Measurements from ENCODE around the gene UMPS. TPM values are rescaled to one million over a fixed set of nuclear protein-coding genes. Genes with fewer than 3 reads are reported as not detected.

The UMPS gene
- total and polyA plus RNA-seq, 9 of the 15 experiments (the other 6 are each of a cell fraction or from before 2014, with no cell fraction given), result 28.9 to 91.0 (median 45.9) TPM

- in situ Hi-C loops (cut with MboI), result no loop called here
- peaks cover 0 to 2% of the 10 kb centered on the region in 2 experiments; a peak in 3 of 5 replicates for H3K4me1 ChIP-seq (replicated peaks in 1 of 2; ENCODE audit: control insufficient read depth in 2 of 2, insufficient read depth in 2 of 2, low read length in 2 of 2)
- ChIA-PET CTCF (ENCODE audit: low intra/inter-chr PET ratio) (no interaction called here), POLR2A (no interaction called here)
- H3K9ac ChIP-seq (ENCODE audit: insufficient read depth in 1 of 2, low read depth in 2 of 2, low read length in 2 of 2), result no peak overlapping the region
- H3K9me3 ChIP-seq (replicated peaks; ENCODE audit: control insufficient read depth, insufficient read depth, low read depth, low read length), result no peaks in the 10 kb centered on the region
- ATAC-seq (no peak), DNase-seq (ENCODE audit: extremely low read depth in 1 of 4, low spot score in 3 of 4) (no peak), FAIRE-seq (no peak)
- no peaks in the 10 kb centered on the region for H3K79me2 ChIP-seq (ENCODE audit: control insufficient read depth, insufficient read depth, low read length)
- no peaks in the 10 kb centered on the region for H4K20me1 ChIP-seq (replicated peaks; ENCODE audit: control insufficient read depth, insufficient read depth, low read length)
- no TSS peak for BruUV-seq (replicated peaks)
- intact Hi-C loops (cut with micrococcal nuclease), result no loop called here
- H3K36me3 ChIP-seq (ENCODE audit: control insufficient read depth, insufficient read depth, low read length), result peaks cover 5% of the 10 kb centered on the region; the same call in 1 of the 3 replicates
- H3K27me3 ChIP-seq (ENCODE audit: control insufficient read depth in 2 of 2, insufficient read depth in 2 of 2, low read length in 2 of 2), result no peaks in the 10 kb centered on the region
- H3K4me3 ChIP-seq, result no peak overlapping the region
- H3K4me2 ChIP-seq (ENCODE audit: insufficient read depth, low read length), result no peak overlapping the region
- H3K27ac ChIP-seq (ENCODE audit: extremely low read depth, low read depth, low read length), result no peak overlapping the region
- H3K9me1 ChIP-seq (ENCODE audit: control insufficient read depth, insufficient read depth, low read length), result no peaks in the 10 kb centered on the region
- no peak overlapping the region for H2AFZ ChIP-seq (ENCODE audit: low read depth, low read length)
- WGBS (ENCODE audit: insufficient coverage, low coverage, missing lambda C conversion rate), result 45% methylated on average over 4 of the region's 5 CpGs
- TF ChIP-seq KAT8 (IDR thresholded peaks at IDR 0.05; ENCODE audit: low read depth) (no peak), SMARCC2 (IDR thresholded peaks at IDR 0.05; ENCODE audit: low read depth) (no peak), POU5F1 (IDR thresholded peaks at IDR 0.05; ENCODE audit: borderline replicate concordance, low read depth, low read length, partially characterized antibody) (no peak), NCOR1 (IDR thresholded peaks at IDR 0.05) (no peak), SUPT5H (IDR thresholded peaks at IDR 0.05) (no peak), PATZ1 (CRISPR knock-in tag; IDR thresholded peaks at IDR 0.05; ENCODE audit: borderline replicate concordance) (no peak), TSHZ1 (CRISPR knock-in tag; IDR thresholded peaks at IDR 0.05) (no peak), HNRNPH1 (optimal IDR thresholded peaks at IDR 0.05; ENCODE audit: low read depth, low read length) (no peak), HNRNPL (IDR thresholded peaks at IDR 0.05; ENCODE audit: low read depth, low read length) (no peak), PHB2 (IDR thresholded peaks at IDR 0.05; ENCODE audit: low read depth) (no peak), PTTG1 (tag; IDR thresholded peaks at IDR 0.05; ENCODE audit: low read depth) (no peak), KDM5B (IDR thresholded peaks at IDR 0.05; ENCODE audit: insufficient replicate concordance, low read depth, low read length) (no peak), EWSR1 (IDR thresholded peaks at IDR 0.05; ENCODE audit: borderline replicate concordance, low read depth, partially characterized antibody) (no peak)
- TF ChIP-seq, protein P1, sequence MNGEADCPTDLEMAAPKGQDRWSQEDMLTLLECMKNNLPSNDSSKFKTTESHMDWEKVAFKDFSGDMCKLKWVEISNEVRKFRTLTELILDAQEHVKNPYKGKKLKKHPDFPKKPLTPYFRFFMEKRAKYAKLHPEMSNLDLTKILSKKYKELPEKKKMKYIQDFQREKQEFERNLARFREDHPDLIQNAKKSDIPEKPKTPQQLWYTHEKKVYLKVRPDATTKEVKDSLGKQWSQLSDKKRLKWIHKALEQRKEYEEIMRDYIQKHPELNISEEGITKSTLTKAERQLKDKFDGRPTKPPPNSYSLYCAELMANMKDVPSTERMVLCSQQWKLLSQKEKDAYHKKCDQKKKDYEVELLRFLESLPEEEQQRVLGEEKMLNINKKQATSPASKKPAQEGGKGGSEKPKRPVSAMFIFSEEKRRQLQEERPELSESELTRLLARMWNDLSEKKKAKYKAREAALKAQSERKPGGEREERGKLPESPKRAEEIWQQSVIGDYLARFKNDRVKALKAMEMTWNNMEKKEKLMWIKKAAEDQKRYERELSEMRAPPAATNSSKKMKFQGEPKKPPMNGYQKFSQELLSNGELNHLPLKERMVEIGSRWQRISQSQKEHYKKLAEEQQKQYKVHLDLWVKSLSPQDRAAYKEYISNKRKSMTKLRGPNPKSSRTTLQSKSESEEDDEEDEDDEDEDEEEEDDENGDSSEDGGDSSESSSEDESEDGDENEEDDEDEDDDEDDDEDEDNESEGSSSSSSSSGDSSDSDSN (IDR thresholded peaks at IDR 0.05; ENCODE audit: borderline replicate concordance in 1 of 2, low read depth in 2 of 2, low read length in 2 of 2), result no peak
Observed at GRCh38 chr3:124751501-124751900, 21.2 kb downstream of the UMPS start.
